Left ventricle myocardium inferior (tissue), 1 donor: ENCODE results near the gene CARS2. TPM values are rescaled to one million over a fixed set of nuclear protein-coding genes. Genes with fewer than 3 reads are reported as not detected.

Experiments used
- DNase-seq: peaks from one replicate; pipeline ENCODE4 v3.0.0-alpha.2; 2020
- H3K27ac ChIP-seq: fragments of 200-600 bp; replicated peaks from 2 replicates; pipeline ENCODE4 v1.8.0; 2021
- H3K27me3 ChIP-seq: fragments of 200-600 bp; 2 replicates; pipeline ENCODE4 v1.8.0; 2021; ENCODE audit warnings: low read depth
- H3K36me3 ChIP-seq: fragments of 200-600 bp; 2 replicates; pipeline ENCODE4 v1.8.0; 2021
- H3K4me1 ChIP-seq: fragments of 200-600 bp; 2 replicates; pipeline ENCODE4 v1.8.0; 2021
- H3K4me3 ChIP-seq: fragments of 200-600 bp; 2 replicates; pipeline ENCODE4 v1.8.0; 2021; ENCODE audit warnings: mild to moderate bottlenecking, moderate library complexity
- H3K9me3 ChIP-seq: fragments of 200-600 bp; replicated peaks from 2 replicates; pipeline ENCODE4 v1.8.0; 2021
- intact Hi-C: fragments of 100-400 bp; cut with micrococcal nuclease; formaldehyde crosslinking; loops from one replicate; pipeline ENCODE4 v1.11.0; 2022
- total RNA-seq: library from RNA; stranded (reverse); fragmentation: NEBNext Ultra II Directional; extraction: Animal tissue kit (Norgen Biotek cat#: 25700); gene quantifications from one replicate; pipeline ENCODE4 v1.2.1, GENCODE V29; 2021
- TF ChIP-seq, protein P1 (sequence below): fragments of 200-600 bp; IDR thresholded peaks from 2 replicates; pipeline ENCODE4 v1.8.0; 2021; ENCODE audit warnings: antibody characterized with exemption, mild to moderate bottlenecking, borderline replicate concordance
- donor health status: DM: no; HTN: yes; CAD: no; lungs with severe emphysema.

CARS2 gene
- total RNA-seq, 1 donor from 2014 or later = 52.8 TPM

DNA sequence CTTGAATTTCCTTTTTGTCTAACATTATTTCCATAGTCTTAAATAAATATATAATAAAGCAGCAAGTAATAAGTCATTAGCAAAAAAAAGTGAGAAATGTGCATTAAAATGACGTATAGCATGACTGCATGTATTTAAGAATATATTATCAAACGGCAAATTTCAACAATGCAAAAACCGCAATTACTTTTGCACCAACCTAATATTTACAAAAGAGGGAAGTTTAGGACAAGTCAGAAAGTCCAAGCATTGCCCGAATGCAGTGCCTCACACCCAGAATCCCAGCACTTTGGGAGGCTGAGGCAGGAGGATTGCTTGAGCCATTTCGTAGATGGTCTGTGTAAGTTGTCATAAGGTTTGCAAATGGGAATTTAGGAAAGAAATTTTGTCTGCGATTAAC lies 100.8 kb downstream of the CARS2 start:
- Histone ChIP-seq H3K4me3 (no peak overlapping the region), H3K9me3 (no peaks in the 10 kb centered on the region), H3K4me1 (no peaks in the 10 kb centered on the region), H3K27me3 (peaks cover 2% of the 10 kb centered on the region), H3K27ac (no peak overlapping the region), H3K36me3 (no peaks in the 10 kb centered on the region)
- no peak for DNase-seq
- TF ChIP-seq, protein P1, sequence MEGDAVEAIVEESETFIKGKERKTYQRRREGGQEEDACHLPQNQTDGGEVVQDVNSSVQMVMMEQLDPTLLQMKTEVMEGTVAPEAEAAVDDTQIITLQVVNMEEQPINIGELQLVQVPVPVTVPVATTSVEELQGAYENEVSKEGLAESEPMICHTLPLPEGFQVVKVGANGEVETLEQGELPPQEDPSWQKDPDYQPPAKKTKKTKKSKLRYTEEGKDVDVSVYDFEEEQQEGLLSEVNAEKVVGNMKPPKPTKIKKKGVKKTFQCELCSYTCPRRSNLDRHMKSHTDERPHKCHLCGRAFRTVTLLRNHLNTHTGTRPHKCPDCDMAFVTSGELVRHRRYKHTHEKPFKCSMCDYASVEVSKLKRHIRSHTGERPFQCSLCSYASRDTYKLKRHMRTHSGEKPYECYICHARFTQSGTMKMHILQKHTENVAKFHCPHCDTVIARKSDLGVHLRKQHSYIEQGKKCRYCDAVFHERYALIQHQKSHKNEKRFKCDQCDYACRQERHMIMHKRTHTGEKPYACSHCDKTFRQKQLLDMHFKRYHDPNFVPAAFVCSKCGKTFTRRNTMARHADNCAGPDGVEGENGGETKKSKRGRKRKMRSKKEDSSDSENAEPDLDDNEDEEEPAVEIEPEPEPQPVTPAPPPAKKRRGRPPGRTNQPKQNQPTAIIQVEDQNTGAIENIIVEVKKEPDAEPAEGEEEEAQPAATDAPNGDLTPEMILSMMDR = no peak
- intact Hi-C loops = no loop called here

DNA sequence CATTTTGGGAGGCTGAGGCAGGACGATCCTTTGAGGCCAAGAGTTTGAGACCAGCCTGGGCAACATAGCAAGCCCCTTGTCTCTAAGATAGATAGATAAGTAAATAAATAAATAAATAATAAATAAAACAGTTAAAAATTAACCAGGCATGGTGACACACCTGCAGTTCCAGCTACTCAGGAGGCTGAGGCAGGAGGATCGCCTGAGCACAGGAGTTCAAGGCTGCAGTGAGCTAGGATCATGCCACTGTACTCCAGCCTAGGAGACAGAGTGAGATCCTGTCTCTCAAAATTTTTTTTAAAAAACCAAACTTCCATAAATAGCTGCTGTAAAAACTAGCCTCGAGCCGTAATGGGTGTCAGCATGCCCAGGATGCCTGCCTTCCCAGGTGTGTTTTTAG lies 104.9 kb downstream of the CARS2 start:
- H3K36me3 ChIP-seq = no peaks in the 10 kb centered on the region
- no peak for DNase-seq
- no peak overlapping the region for H3K27ac ChIP-seq
- H3K27me3 ChIP-seq = no peaks in the 10 kb centered on the region
- no peak overlapping the region for H3K4me3 ChIP-seq
- TF ChIP-seq, protein P1 = no peak
- no peaks in the 10 kb centered on the region for H3K4me1 ChIP-seq
- intact Hi-C loops = no loop called here
- no peaks in the 10 kb centered on the region for H3K9me3 ChIP-seq

DNA sequence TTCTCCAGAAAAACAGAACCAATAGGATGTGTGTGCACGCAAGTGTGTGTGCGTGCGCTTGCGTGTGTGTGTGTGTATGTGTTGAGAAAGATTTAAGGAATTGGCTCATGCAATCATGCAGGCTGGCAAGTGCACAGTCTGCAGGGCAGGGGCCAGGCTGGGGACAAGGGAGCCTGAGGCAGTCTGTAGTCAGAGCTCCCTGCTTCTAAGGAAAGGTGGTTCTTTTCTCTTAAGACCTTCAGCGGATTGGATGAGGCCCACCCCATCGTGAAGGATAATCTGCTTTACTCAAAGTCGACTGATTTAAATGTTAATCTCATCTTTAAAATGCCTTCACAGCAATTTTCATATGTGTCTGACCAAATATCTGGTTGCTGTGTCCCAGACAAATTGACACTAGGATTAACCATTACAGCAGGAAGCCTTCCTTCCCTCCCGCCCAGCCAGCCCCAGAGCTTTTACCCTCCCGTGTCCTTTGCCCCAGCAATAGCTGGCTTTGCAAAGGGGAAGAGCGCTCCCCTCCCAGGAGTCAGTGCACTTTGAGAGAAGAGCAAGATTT lies 105.6 kb downstream of the CARS2 start:
- intact Hi-C loops = no loop called here
- TF ChIP-seq, protein P1 = no peak
- Histone ChIP-seq H3K4me3 (no peak overlapping the region), H3K27me3 (no peaks in the 10 kb centered on the region), H3K27ac (no peak overlapping the region), H3K4me1 (no peaks in the 10 kb centered on the region), H3K36me3 (no peaks in the 10 kb centered on the region), H3K9me3 (no peaks in the 10 kb centered on the region)
- DNase-seq = no peak

GRCh38 chr13:110597041-110597689 lies 108.8 kb downstream of the CARS2 start:
- no peaks in the 10 kb centered on the region for H3K9me3 ChIP-seq
- H3K4me1 ChIP-seq = no peaks in the 10 kb centered on the region
- no peak overlapping the region for H3K4me3 ChIP-seq
- no peaks in the 10 kb centered on the region for H3K27me3 ChIP-seq
- H3K27ac ChIP-seq = no peak overlapping the region
- no peaks in the 10 kb centered on the region for H3K36me3 ChIP-seq
- TF ChIP-seq, protein P1 = no peak
- DNase-seq = no peak
- intact Hi-C loops = loop anchor here (10.0 kb wide), 1 partner anchor 458 kb away; no protein-coding TSS in a partner anchor

GRCh38 chr13:110593430-110594130 lies 112.3 kb downstream of the CARS2 start:
- TF ChIP-seq, protein P1 = peak; percentile 79
- no peak for DNase-seq
- Histone ChIP-seq H3K9me3 (no peaks in the 10 kb centered on the region), H3K4me3 (no peak overlapping the region), H3K27ac (no peak overlapping the region), H3K36me3 (no peaks in the 10 kb centered on the region), H3K4me1 (no peaks in the 10 kb centered on the region), H3K27me3 (no peaks in the 10 kb centered on the region)
- intact Hi-C loops = loop anchor here (5.0 to 10.0 kb wide), 2 partner anchors 224 to 461 kb away; no protein-coding TSS in a partner anchor
